OCI-LY3 (cell line): ENCODE measurements around the gene HOXA11.

ENCODE experiments used
- EZH2phosphoT487 ChIP-seq: fragments of 200-600 bp; shearing (Covaris generic); IDR thresholded peaks from 2 replicates; pipeline ENCODE4 v1.6.1; 2018; ENCODE audit warnings: antibody characterized with exemption, mixed run types, low read depth
- TF ChIP-seq, protein P1 (sequence below): fragments of 200-600, 300-600 bp; sonication (generic); IDR thresholded peaks from 2 replicates; pipeline ENCODE4 v1.5.1; 2014; ENCODE audit warnings: antibody characterized with exemption, low read length, low read depth

DNA sequence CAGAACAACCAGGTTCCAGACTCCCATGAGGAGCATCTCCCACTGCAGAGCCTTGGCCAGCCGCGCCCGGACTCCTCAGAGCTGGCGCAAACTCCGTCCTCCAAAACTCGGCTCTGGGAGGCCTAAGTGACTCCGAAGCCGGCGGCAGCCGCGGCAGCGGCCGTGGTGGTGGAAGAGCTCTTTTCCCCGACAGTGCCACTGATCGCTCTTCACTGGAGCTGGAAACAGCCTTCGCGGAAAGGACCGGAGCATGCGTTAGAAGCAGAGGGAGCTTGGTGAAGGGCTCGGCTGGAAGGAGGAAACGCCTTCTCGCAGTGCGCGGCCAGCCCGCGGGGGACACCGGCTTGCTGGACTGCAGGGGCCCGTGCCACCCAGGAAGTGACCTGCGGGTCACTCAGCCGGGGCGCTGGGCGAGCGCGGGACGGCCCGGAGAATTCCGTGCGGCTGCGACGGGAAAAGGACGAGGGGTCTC, 19.9 kb upstream of the HOXA11 start:
- TF ChIP-seq, protein P1, sequence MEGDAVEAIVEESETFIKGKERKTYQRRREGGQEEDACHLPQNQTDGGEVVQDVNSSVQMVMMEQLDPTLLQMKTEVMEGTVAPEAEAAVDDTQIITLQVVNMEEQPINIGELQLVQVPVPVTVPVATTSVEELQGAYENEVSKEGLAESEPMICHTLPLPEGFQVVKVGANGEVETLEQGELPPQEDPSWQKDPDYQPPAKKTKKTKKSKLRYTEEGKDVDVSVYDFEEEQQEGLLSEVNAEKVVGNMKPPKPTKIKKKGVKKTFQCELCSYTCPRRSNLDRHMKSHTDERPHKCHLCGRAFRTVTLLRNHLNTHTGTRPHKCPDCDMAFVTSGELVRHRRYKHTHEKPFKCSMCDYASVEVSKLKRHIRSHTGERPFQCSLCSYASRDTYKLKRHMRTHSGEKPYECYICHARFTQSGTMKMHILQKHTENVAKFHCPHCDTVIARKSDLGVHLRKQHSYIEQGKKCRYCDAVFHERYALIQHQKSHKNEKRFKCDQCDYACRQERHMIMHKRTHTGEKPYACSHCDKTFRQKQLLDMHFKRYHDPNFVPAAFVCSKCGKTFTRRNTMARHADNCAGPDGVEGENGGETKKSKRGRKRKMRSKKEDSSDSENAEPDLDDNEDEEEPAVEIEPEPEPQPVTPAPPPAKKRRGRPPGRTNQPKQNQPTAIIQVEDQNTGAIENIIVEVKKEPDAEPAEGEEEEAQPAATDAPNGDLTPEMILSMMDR, result no peak
- no peak for TF ChIP-seq EZH2phosphoT487
